BLaER1 treated with 17β-estradiol and CSF1 and Interleukin-3, amounts not matched to agents 10 nM and 100 nM (cell line): ENCODE data around the gene ITPA.
A peak's percentile ranks its signal among the peaks of the same experiment; 100 is the strongest.

ENCODE experiments used
- H3K27ac ChIP-seq, 11 experiments: shearing (Covaris generic); formaldehyde crosslinking; 2 replicates each; pipeline ENCODE4 v1.8.1; 2022
- H3K27me3 ChIP-seq, 11 experiments: shearing (Covaris generic); formaldehyde crosslinking; 2 replicates each; pipeline ENCODE4 v1.8.1; 2022
- H3K36me3 ChIP-seq, 11 experiments: shearing (Covaris generic); formaldehyde crosslinking; 2 replicates each; pipeline ENCODE4 v1.8.1; 2022
- H3K4me1 ChIP-seq, 10 experiments: shearing (Covaris generic); formaldehyde crosslinking; 2 replicates each; pipeline ENCODE4 v1.8.1; 2022
- H3K4me2 ChIP-seq, 11 experiments: shearing (Covaris generic); formaldehyde crosslinking; 2 replicates each; pipeline ENCODE4 v1.8.1; 2022
- H3K4me3 ChIP-seq, 10 experiments: shearing (Covaris generic); formaldehyde crosslinking; 2 replicates each; pipeline ENCODE4 v1.8.1; 2022
- H3K9ac ChIP-seq, 11 experiments: shearing (Covaris generic); formaldehyde crosslinking; 2 replicates each; pipeline ENCODE4 v1.8.1; 2022
- H3K9me3 ChIP-seq, 11 experiments: shearing (Covaris generic); formaldehyde crosslinking; replicated peaks in 1 of 11; 2 replicates each; pipeline ENCODE4 v1.8.1; 2022
- H4K20me1 ChIP-seq, 11 experiments: shearing (Covaris generic); formaldehyde crosslinking; 2 replicates each; pipeline ENCODE4 v1.8.1; 2022
- Cebpa-rat ChIP-seq, 11 experiments: shearing (Covaris generic); IDR thresholded peaks; 2 replicates each; pipeline ENCODE4 v1.8.1; 2022

ITPA gene

GRCh38 chr20:3193806-3194616 lies 15.3 kb upstream of the ITPA start:
- Histone ChIP-seq H4K20me1 (peaks cover 0 to 44% (median 0%) of the 10 kb centered on the region in 11 experiments; a peak in 6 of 22 replicates), H3K9me3 (no peaks in the 10 kb centered on the region), H3K9ac (no peak overlapping the region), H3K4me3 (no peak overlapping the region), H3K27me3 (no peaks in the 10 kb centered on the region), H3K27ac (no peak overlapping the region), H3K36me3 (peaks cover 87 to 99% (median 97%) of the 10 kb centered on the region in 11 experiments), H3K4me1 (no peaks in the 10 kb centered on the region), H3K4me2 (no peak overlapping the region)
- TF ChIP-seq Cebpa-rat (IDR thresholded peaks at IDR 0.05) = no peak

GRCh38 chr20:3194617-3195280 lies 14.5 kb upstream of the ITPA start:
- H3K9me3 ChIP-seq = no peaks in the 10 kb centered on the region

DNA sequence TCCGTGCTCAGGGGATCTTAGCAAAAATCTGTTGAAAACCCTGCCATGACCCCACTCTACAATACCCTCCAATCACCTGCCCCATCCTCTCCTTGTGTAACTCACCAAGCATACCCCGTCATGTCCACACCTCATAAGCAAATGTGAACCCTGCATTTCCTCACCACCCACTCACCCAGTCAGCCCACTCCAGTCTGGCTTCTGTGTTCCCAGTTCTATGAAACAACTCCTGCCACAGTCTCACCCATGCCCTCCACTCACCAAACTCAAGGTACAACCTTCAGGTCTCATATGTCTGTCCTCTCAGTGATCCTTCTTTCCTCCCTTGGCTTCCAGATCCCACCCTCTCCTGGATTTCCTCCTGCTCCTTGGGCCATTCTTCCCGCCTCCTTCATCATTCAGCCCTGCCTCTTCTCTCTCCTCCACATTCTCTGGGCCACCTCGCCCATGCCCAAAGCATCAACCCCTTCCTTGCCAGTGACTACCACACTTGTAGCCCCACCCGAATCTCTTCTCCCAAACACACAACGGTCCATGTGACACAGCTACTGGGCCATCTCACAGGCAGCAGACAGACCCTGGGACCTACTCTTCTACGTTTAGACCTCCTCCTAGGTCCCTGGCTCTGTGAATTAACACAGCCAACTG lies 13.6 kb upstream of the ITPA start:
- Histone ChIP-seq H3K9me3 (no peaks in the 10 kb centered on the region), H3K4me3 (no peak overlapping the region), H3K27ac (no peak overlapping the region), H3K36me3 (peaks cover 92 to 100% (median 98%) of the 10 kb centered on the region in 11 experiments), H3K4me2 (no peak overlapping the region), H4K20me1 (peaks cover 0 to 46% (median 0%) of the 10 kb centered on the region in 11 experiments; a peak in 6 of 22 replicates), H3K9ac (no peak overlapping the region), H3K27me3 (no peaks in the 10 kb centered on the region), H3K4me1 (no peaks in the 10 kb centered on the region)
- TF ChIP-seq Cebpa-rat (IDR thresholded peaks at IDR 0.05) = no peak

More at GRCh38 chr20:3194617-3195280, 14.5 kb upstream of the ITPA start:
- Histone ChIP-seq H3K9ac (no peak overlapping the region), H4K20me1 (peaks cover 0 to 51% (median 0%) of the 10 kb centered on the region in 11 experiments; a peak in 6 of 22 replicates), H3K27me3 (no peaks in the 10 kb centered on the region), H3K36me3 (peaks cover 92 to 100% (median 98%) of the 10 kb centered on the region in 11 experiments), H3K4me2 (no peak overlapping the region), H3K4me1 (no peaks in the 10 kb centered on the region), H3K27ac (no peak overlapping the region), H3K4me3 (no peak overlapping the region)
- TF ChIP-seq Cebpa-rat (IDR thresholded peaks at IDR 0.05) = no peak

DNA sequence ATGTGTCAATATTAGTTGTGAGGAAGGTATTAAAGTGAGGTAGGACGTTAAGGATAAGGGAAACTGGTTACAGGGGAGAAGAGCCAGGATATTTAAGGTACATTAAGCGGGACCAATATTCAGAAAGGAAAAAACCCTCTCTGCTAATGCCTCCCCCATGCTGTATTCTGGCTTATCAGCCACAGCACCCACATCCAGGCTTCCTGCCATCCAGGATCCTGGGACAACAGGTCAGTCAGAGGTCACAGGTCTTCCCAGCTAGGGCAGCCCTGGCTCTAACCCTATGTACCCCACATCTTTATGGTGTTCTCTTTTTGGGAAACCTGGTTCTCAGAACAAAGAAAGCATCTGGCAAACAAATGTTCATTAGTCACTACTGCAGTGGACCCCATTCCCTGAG lies 10.1 kb upstream of the ITPA start:
- H3K36me3 ChIP-seq = peaks cover 65 to 89% (median 77%) of the 10 kb centered on the region in 11 experiments
- H3K4me3 ChIP-seq = no peak overlapping the region
- peaks cover 0 to 26% (median 7%) of the 10 kb centered on the region in 11 experiments; a peak in 7 of 22 replicates for H4K20me1 ChIP-seq
- H3K27ac ChIP-seq = no peak overlapping the region
- no peak for TF ChIP-seq Cebpa-rat (IDR thresholded peaks at IDR 0.05)
- no peak overlapping the region for H3K4me2 ChIP-seq
- H3K9ac ChIP-seq = no peak overlapping the region
- no peaks in the 10 kb centered on the region for H3K27me3 ChIP-seq
- H3K4me1 ChIP-seq = peaks cover 9 to 18% (median 16%) of the 10 kb centered on the region in 10 experiments
- no peaks in the 10 kb centered on the region for H3K9me3 ChIP-seq

DNA sequence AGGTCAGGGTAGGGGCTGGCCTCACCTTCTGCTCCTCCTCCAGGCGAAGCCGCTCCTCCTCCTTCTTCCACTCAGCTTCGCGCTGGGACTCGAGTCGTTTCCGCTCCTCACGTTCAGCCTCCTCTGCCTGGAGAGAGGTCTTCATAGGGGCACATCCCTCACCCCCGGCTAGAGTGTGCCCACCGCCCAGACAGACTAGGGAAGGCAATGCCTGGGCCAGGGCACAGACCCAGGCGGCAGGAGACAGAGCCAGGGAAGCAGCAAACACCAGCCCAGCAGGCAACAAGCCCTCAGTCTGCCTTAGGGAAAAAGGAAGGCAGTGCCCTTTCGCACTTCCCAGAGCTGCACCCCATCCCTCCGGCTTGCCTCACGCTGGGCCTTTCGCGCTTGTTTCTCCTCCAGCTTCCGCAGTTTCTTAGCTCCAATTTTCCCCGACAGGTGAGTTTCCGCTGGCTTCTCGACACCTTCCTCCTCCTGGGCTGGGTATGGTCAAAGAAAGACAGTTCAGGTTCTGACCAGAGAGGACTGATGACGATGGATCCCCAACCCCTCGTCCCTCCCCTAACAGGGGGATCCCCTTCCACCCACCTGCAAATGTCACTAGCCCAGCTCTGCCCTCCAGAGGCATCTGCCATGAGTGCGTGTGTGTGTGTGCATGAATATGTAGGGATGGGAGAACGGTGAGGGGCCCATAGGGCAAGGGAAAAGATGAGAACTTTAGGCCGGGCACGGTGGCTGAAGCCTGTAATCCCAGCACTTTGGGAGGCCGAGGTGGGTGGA lies 9.1 kb upstream of the ITPA start:
- Histone ChIP-seq H3K27ac (no peak overlapping the region), H3K9me3 (no peaks in the 10 kb centered on the region), H3K27me3 (no peaks in the 10 kb centered on the region), H3K4me2 (no peak overlapping the region), H3K4me3 (no peak overlapping the region), H3K9ac (no peak overlapping the region), H3K36me3 (peaks cover 56 to 79% (median 68%) of the 10 kb centered on the region in 11 experiments), H4K20me1 (peaks cover 0 to 22% (median 6%) of the 10 kb centered on the region in 11 experiments; a peak in 6 of 22 replicates), H3K4me1 (peaks cover 9 to 18% (median 16%) of the 10 kb centered on the region in 10 experiments)
- TF ChIP-seq Cebpa-rat (IDR thresholded peaks at IDR 0.05) = no peak

- H3K4me1 ChIP-seq = peaks cover 12 to 20% (median 17%) of the 10 kb centered on the region in 10 experiments
- H3K4me2 ChIP-seq = peak overlapping the region; percentile 94 to 100 (median 98)
- H3K27me3 ChIP-seq = no peaks in the 10 kb centered on the region
- peak overlapping the region; percentile 81 to 96 (median 88) for H3K4me3 ChIP-seq
- H3K9me3 ChIP-seq = no peaks in the 10 kb centered on the region
- H3K27ac ChIP-seq = peak overlapping the region; percentile 67 to 91 (median 84); a peak in 21 of 22 replicates
- peaks cover 29 to 53% (median 43%) of the 10 kb centered on the region in 11 experiments for H3K36me3 ChIP-seq
- H4K20me1 ChIP-seq = peaks cover 0 to 21% (median 6%) of the 10 kb centered on the region in 11 experiments; a peak in 6 of 22 replicates
- no peak for TF ChIP-seq Cebpa-rat (IDR thresholded peaks at IDR 0.05)
- peak overlapping the region; percentile 80 to 92 (median 88) for H3K9ac ChIP-seq
Observed at GRCh38 chr20:3202965-3203314, 6.4 kb upstream of the ITPA start.

DNA sequence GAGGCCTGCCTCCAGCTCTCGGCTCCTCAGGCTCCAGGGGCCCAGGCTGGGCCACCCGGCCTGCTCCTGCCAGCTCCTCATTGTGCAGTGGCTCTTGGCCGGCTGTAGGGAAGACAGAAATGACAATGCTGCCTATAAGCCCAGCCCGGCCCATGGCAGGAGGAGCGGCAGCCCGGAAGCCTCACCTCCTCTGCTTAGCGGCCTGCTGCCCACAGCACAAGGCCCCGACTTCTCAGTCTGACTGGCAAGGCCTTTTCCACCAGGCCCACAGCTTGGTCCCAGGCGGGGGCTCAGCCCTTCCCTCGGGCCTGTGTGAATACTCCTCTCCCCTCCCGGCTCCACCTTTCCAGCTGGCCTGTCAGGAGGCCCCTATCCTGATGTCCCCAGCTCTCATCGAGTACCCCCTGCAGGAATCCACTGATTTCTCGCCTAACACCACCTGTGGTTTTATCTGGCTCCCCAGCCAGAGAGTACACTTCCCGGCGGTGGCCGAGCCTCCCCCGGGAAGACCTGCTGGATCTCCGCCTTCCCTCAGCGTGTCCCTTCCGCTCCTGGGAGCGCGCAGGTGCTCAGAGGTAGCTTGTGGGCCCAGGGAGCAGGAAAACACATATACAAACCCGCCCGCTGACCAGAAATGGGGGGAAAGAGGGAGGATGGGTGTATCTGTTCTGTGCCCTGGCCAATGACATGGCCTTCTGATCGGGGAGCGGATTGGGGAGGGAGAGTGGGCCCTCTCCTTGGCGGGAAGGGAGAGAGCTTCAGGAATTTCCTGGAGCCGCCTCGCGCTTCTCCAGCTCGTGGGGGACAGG lies 5.8 kb upstream of the ITPA start:
- TF ChIP-seq Cebpa-rat (IDR thresholded peaks at IDR 0.05) = no peak

More for the DNA sequence above, 5.8 kb upstream of the ITPA start:
- Histone ChIP-seq H3K4me2 (peak overlapping the region; percentile 94 to 100 (median 98)), H3K27me3 (no peaks in the 10 kb centered on the region), H3K4me1 (peaks cover 18 to 26% (median 22%) of the 10 kb centered on the region in 10 experiments), H3K4me3 (peak overlapping the region; percentile 81 to 96 (median 88)), H3K9ac (peak overlapping the region; percentile 80 to 92 (median 88)), H3K27ac (peak overlapping the region; percentile 67 to 91 (median 84)), H4K20me1 (peaks cover 0 to 21% (median 6%) of the 10 kb centered on the region in 11 experiments; a peak in 6 of 22 replicates), H3K36me3 (peaks cover 23 to 47% (median 41%) of the 10 kb centered on the region in 11 experiments), H3K9me3 (no peaks in the 10 kb centered on the region)
